Skeletal muscle tissue (tissue), 4 donors: Measurements from ENCODE around the gene FBXO21. TPM values are rescaled to one million over a fixed set of nuclear protein-coding genes. Genes with fewer than 3 reads are reported as not detected.

Experiments used
- H3K27ac ChIP-seq: one replicate; pipeline ENCODE4 v1.7.0; 2013; ENCODE audit warnings: mild to moderate bottlenecking, low read depth, low read length, inconsistent platforms
- H3K27me3 ChIP-seq, 3 donors: one replicate each; pipeline ENCODE4 v1.7.0; 2013; ENCODE audit warnings: low read length in 3 of 3; ENCODE audit not compliant: control insufficient read depth in 3 of 3, insufficient read depth in 3 of 3
- H3K36me3 ChIP-seq, 3 donors: one replicate each; pipeline ENCODE4 v1.7.0; 2013; ENCODE audit warnings: low read length in 3 of 3; ENCODE audit not compliant: control insufficient read depth in 3 of 3, insufficient read depth in 3 of 3
- H3K4me1 ChIP-seq, 3 donors: one replicate each; pipeline ENCODE4 v1.7.0; 2013; ENCODE audit warnings: low read length in 3 of 3, mild to moderate bottlenecking in 3 of 3; ENCODE audit not compliant: control insufficient read depth in 3 of 3, insufficient read depth in 3 of 3
- H3K4me3 ChIP-seq, 3 donors: one replicate each; pipeline ENCODE4 v1.7.0; 2013; ENCODE audit warnings: low read length in 3 of 3
- H3K9ac ChIP-seq, 3 donors: one replicate each; pipeline ENCODE4 v1.7.0; 2013; ENCODE audit warnings: low read length in 3 of 3, mild to moderate bottlenecking in 3 of 3, moderate library complexity in 2 of 3, low read depth in 1 of 3
- H3K9me3 ChIP-seq, 3 donors: one replicate each; pipeline ENCODE4 v1.7.0; 2013; ENCODE audit warnings: low read length in 3 of 3; ENCODE audit not compliant: control insufficient read depth in 3 of 3
- total RNA-seq: library from RNA; depleted of rRNA; stranded (reverse); fragments of >200 nt; gene quantifications from one replicate; pipeline ENCODE4 v1.2.3, GENCODE V29; 2014
- donor health status: Osteomylitis.

FBXO21 gene
- total RNA-seq, 1 donor from 2014 or later, result 37.6 TPM

GRCh38 chr12:117130801-117131200 lies 59.5 kb downstream of the FBXO21 start:
- H3K4me3 ChIP-seq, result no peak overlapping the region

GRCh38 chr12:117129391-117129790 lies 60.9 kb downstream of the FBXO21 start:
- Histone ChIP-seq H3K4me3 (no peak overlapping the region), H3K4me1 (no peaks in the 10 kb centered on the region), H3K9ac (no peak overlapping the region), H3K27ac (no peak overlapping the region), H3K9me3 (no peaks in the 10 kb centered on the region), H3K36me3 (no peaks in the 10 kb centered on the region), H3K27me3 (no peaks in the 10 kb centered on the region)

More at GRCh38 chr12:117130801-117131200, 59.5 kb downstream of the FBXO21 start:
- H3K36me3 ChIP-seq, result no peaks in the 10 kb centered on the region
- no peak overlapping the region for H3K27ac ChIP-seq
- no peaks in the 10 kb centered on the region for H3K9me3 ChIP-seq
- H3K9ac ChIP-seq, result no peak overlapping the region
- no peaks in the 10 kb centered on the region for H3K27me3 ChIP-seq
- no peaks in the 10 kb centered on the region for H3K4me1 ChIP-seq

DNA sequence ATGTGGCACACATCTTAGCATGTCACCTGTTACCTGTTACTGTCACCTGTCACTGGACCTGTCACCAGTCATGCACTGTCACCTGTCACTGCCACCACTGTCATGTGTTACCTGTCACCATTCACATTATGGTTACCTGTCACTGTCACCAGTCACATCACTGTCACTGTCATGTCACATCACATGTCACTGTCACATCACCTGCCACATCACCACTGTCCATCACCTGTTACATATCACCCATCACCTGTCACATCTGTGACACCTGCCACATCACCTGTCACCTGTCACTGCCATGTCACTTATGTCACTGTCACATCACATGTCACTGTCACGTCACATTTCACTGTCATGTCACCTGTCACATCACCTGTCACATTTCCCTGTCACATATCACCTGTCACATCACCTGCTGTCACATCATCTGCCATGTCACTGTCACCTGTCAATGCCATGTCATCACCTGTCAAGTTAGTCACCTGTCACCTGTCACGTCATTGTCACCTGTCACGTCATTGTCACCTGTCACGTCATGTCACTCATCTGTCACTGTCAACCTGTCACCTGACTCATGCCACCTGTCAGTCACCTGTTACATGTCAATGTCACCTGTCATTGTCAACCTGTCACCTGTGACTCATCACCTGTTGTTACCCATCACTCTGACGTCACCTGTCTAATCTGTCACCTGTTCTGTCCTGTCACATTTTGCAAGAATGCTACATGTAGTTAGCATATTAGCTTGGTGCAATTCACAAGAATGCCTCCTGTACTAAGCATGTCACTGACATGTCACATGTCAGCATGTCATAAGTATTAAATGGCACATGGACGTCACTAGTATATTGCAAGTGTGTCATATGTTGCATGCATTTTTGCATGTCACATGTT lies 62.1 kb downstream of the FBXO21 start:
- Histone ChIP-seq H3K9me3 (no peaks in the 10 kb centered on the region), H3K36me3 (no peaks in the 10 kb centered on the region), H3K9ac (no peak overlapping the region), H3K27ac (no peak overlapping the region), H3K4me3 (no peak overlapping the region), H3K27me3 (no peaks in the 10 kb centered on the region), H3K4me1 (no peaks in the 10 kb centered on the region)

DNA sequence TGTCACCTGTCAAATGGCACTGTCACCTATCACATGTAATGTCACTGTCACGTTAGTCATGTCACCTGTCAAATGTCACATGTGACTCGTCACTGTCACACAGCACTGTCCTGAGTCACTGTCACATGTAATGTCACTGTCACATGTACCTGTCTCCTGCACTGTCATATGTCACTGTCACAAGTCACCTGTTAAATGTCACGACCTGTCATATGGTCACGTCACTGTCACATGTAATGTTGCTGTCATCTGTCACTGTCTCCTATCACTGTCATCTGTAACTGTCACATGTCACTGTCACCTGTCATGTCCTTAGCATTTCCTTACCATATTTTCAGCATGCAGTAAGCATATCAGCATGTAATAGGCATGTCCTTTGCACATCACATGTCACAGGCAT lies 63.9 kb downstream of the FBXO21 start:
- Histone ChIP-seq H3K9me3 (no peaks in the 10 kb centered on the region), H3K36me3 (no peaks in the 10 kb centered on the region), H3K4me3 (no peak overlapping the region), H3K27me3 (no peaks in the 10 kb centered on the region), H3K27ac (no peak overlapping the region), H3K4me1 (no peaks in the 10 kb centered on the region), H3K9ac (no peak overlapping the region)

DNA sequence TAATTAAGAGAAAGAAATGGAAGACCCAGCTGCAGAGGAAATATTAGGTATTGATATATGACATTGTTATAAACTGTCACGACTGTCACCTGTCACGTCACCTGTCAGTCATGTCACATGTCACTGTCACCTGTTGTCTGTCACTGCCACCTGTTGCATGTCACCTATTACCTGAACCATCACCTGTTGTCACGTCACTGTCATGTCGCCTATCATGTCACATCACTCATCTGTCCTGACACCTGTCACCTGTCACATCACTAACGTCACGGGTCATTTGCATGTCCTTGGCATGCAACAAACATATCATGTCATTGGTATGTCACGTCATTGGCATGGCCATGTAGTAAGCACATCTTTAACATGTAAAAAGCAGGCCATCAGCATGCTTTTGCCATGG lies 64.5 kb downstream of the FBXO21 start:
- Histone ChIP-seq H3K4me1 (no peaks in the 10 kb centered on the region), H3K27me3 (no peaks in the 10 kb centered on the region), H3K27ac (no peak overlapping the region), H3K36me3 (no peaks in the 10 kb centered on the region), H3K9me3 (no peaks in the 10 kb centered on the region), H3K4me3 (no peak overlapping the region), H3K9ac (no peak overlapping the region)

DNA sequence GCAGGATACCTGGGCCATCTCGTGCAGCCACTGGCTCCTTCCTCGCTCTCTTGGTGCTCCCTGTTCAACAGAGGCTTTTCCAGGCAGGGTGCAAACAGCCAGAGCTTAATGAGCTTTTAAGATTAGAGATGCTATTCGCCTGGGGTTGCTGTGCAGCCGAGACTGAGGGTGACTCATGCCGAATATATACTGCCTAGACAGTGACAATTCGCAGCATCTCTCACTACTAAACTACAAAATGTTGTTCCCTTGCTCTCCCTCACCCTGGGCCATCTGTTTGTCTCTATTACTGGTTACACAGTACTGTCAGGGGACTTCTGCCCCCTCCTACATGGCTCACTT lies 65.0 kb downstream of the FBXO21 start:
- Histone ChIP-seq H3K4me1 (no peaks in the 10 kb centered on the region), H3K4me3 (no peak overlapping the region), H3K9me3 (no peaks in the 10 kb centered on the region), H3K36me3 (no peaks in the 10 kb centered on the region), H3K27me3 (no peaks in the 10 kb centered on the region), H3K27ac (no peak overlapping the region), H3K9ac (no peak overlapping the region)

GRCh38 chr12:117124421-117125271 lies 65.6 kb downstream of the FBXO21 start:
- H3K9me3 ChIP-seq, result no peaks in the 10 kb centered on the region

DNA sequence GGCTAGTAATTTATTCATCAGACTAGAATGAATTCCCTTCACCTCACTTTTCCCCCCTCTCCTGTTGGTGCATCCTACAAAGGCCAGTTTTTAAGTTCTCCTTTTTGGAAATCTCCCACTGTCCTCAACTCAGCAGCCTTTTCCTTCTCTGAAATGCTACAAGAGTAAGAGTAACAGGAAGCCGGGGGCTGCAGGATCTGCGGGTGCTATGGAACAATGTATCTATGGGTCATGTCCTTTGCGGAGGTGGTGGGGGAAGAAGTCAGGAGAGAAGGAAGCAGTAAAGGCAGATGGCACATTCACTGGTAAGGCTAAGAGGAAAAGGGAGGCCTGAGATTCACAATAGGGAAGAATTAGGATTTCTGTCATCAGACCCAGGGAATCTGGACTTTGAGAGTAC lies 68.8 kb downstream of the FBXO21 start:
- Histone ChIP-seq H3K27ac (no peak overlapping the region), H3K9me3 (no peaks in the 10 kb centered on the region), H3K36me3 (no peaks in the 10 kb centered on the region), H3K27me3 (no peaks in the 10 kb centered on the region), H3K4me3 (no peak overlapping the region), H3K4me1 (peaks cover 11 to 15% (median 13%) of the 10 kb centered on the region in 3 donors), H3K9ac (no peak overlapping the region)

More at GRCh38 chr12:117124421-117125271, 65.6 kb downstream of the FBXO21 start:
- Histone ChIP-seq H3K27me3 (no peaks in the 10 kb centered on the region), H3K4me3 (no peak overlapping the region), H3K4me1 (peaks cover 0 to 2% (median 0%) of the 10 kb centered on the region in 3 donors), H3K27ac (no peak overlapping the region), H3K36me3 (no peaks in the 10 kb centered on the region), H3K9ac (no peak overlapping the region)

- Histone ChIP-seq H3K4me1 (peaks cover 11 to 15% (median 13%) of the 10 kb centered on the region in 3 donors), H3K9ac (no peak overlapping the region), H3K36me3 (no peaks in the 10 kb centered on the region), H3K9me3 (no peaks in the 10 kb centered on the region), H3K27me3 (no peaks in the 10 kb centered on the region), H3K4me3 (no peak overlapping the region), H3K27ac (no peak overlapping the region)
These were observed 69.5 kb downstream of the FBXO21 start for GRCh38 chr12:117120787-117121186.
